GM06990 (cell line): ENCODE data around the gene MIER1.
"Not testable (repeated sequence)": the region's sequence is repeated elsewhere in the genome, so short reads cannot be mapped to it uniquely, and the experiment has no call there.

ENCODE experiments used
- DNase-seq: peaks from one replicate; pipeline ENCODE4 v3.0.0-alpha.2; 2011; ENCODE audit not compliant: insufficient read length; ENCODE audit errors: extremely low read depth
- H3K27me3 ChIP-seq: replicated peaks from 2 replicates; pipeline ENCODE4 v1.6.0; 2011; ENCODE audit warnings: low read length; ENCODE audit not compliant: control insufficient read depth, insufficient read depth
- H3K36me3 ChIP-seq: 2 replicates; pipeline ENCODE4 v1.5.1; 2011; ENCODE audit warnings: low read length; ENCODE audit not compliant: control insufficient read depth, insufficient read depth
- H3K4me3 ChIP-seq: replicated peaks from 2 replicates; pipeline ENCODE4 v1.5.1; 2011; ENCODE audit warnings: low read depth, mild to moderate bottlenecking, control low read depth, low read length
- CTCF ChIP-seq: IDR thresholded peaks from 2 replicates; pipeline ENCODE4 v1.5.1; 2011; ENCODE audit warnings: low read length, control low read depth, mild to moderate bottlenecking, inconsistent platforms; ENCODE audit not compliant: insufficient read depth, poor library complexity, severe bottlenecking

The MIER1 gene

GRCh38 chr1:66978201-66978600 is 53.4 kb downstream of the MIER1 start:
- H3K36me3 ChIP-seq, result peaks cover 1% of the 10 kb centered on the region
- TF ChIP-seq CTCF, result no peak

GRCh38 chr1:66979621-66980020 is 54.8 kb downstream of the MIER1 start:
- H3K27me3 ChIP-seq, DNase-seq, H3K4me3 ChIP-seq, H3K36me3 ChIP-seq: not testable (repeated sequence)

More at GRCh38 chr1:66978201-66978600, 53.4 kb downstream of the MIER1 start:
- Histone ChIP-seq H3K4me3 (no peak overlapping the region), H3K27me3 (no peaks in the 10 kb centered on the region)
- no peak for DNase-seq

GRCh38 chr1:66980745-66981367 is 56.1 kb downstream of the MIER1 start:
- H3K36me3 ChIP-seq, result peaks cover 1% of the 10 kb centered on the region
- DNase-seq, result no peak
- no peak overlapping the region for H3K4me3 ChIP-seq

GRCh38 chr1:66981679-66982078 is 56.9 kb downstream of the MIER1 start:
- Histone ChIP-seq H3K27me3 (no peaks in the 10 kb centered on the region), H3K4me3 (no peak overlapping the region), H3K36me3 (peaks cover 1% of the 10 kb centered on the region)
- no peak for DNase-seq
- no peak for TF ChIP-seq CTCF

More at GRCh38 chr1:66980745-66981367, 56.1 kb downstream of the MIER1 start:
- no peaks in the 10 kb centered on the region for H3K27me3 ChIP-seq
- no peak for TF ChIP-seq CTCF

GRCh38 chr1:66982561-66983260 is 57.9 kb downstream of the MIER1 start:
- Histone ChIP-seq H3K36me3 (peaks cover 1% of the 10 kb centered on the region), H3K27me3 (no peaks in the 10 kb centered on the region), H3K4me3 (no peak overlapping the region)
- DNase-seq, result no peak
- no peak for TF ChIP-seq CTCF

- Histone ChIP-seq H3K36me3 (peaks cover 1% of the 10 kb centered on the region), H3K4me3 (no peak overlapping the region), H3K27me3 (no peaks in the 10 kb centered on the region)
- peak; percentile 46 for DNase-seq
- no peak for TF ChIP-seq CTCF
Observed at GRCh38 chr1:66984491-66984890, 59.7 kb downstream of the MIER1 start.
